ENCODE measurements around the gene TARDBP.
"Not testable (repeated sequence)": the region's sequence is repeated elsewhere in the genome, so short reads cannot be mapped to it uniquely, and the experiment has no call there.

TARDBP gene

DNA sequence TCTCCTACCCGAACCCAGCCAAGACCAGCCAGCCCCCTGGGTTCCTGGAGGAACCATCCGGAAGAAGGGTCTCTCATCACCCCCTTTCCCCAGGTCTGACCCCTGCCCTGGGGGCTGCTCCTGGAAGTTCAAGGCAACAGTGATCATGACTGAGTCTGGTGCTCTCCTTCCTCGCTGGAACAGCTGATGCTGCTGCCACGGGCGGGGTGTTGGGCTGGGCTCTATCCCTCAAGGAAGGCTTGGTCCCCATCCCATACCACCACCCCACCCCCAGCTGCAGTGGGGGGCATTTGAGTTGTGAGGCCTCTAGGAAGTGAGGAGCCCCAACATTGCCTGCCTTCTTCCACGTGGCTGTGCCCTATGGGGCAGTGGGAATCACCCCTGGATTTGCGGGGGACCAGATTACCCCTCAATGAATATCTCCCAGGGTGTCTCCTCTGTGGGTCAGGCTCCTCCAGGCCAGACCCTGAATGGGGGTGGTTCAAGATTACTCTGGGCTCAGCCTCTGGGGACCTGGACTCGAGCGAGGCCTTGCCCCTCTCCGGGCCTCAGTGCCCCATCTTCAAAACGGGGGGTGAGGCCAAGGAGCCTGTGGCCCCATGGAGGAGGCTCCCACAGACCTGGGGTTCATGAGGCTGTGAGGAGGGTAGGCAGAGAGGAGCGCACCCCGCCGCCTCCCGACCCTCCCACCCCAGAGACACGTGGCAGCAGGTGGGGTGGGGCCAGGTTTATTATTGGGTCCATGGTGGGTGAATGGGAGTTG, 31.8 kb downstream of the TARDBP start:
- DNase-seq = no peak

- DNase-seq = no peak
Measured at GRCh38 chr1:11044849-11045427, 32.5 kb downstream of the TARDBP start.

DNA sequence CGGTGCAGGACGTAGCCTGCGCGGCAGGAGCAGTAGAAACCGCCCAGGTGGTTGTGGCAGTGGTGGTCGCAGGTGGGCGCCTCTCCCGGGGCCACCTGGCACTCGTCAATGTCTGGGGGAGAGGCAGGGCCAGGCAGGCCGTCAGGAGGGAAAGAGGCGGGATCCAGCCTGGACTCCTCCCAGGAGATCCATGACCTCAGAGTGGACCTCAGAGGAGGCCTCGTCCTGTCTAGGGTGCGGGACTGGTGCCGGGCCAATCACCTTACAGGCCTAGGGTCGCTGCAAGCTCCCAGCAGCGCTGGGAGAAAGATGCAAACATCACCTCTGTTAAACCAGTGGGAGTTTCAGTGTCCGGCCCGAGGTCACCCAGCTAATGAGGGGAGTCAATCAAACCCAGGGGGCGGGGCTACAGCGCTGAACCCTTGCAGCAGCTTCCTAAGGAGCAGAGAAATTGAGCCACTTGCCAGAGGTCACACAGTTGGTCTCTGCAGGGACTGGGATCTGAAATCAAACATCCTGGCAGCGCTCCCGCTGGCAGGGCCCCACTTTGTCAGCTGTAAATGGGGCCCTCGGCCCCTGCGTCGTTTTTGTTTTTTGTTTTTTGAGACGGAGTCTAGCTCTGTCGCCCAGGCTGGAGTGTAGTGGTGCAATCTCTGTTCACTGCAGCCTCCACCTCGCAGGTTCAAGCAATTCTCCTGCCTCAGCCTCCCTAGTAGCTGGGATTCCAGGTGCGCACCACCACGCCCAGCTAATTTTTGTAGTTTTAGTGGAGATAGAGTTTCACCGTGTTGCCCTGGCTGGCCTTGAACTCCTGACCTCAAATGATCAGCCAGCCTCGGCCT, 33.2 kb downstream of the TARDBP start:
- DNase-seq = no peak

GRCh38 chr1:11046270-11046566, 33.8 kb downstream of the TARDBP start:
- no peak for DNase-seq

GRCh38 chr1:11046625-11047365, 34.3 kb downstream of the TARDBP start, which contains the start of gene MASP2:
Gene MASP2 (minus strand): TSS chr1:11047239. CDS start chr1:11047207, 32 bp downstream.
- DNase-seq = no peak

GRCh38 chr1:11051121-11051520, 38.7 kb downstream of the TARDBP start:
- DNase-seq = not testable (repeated sequence)

- no peak for DNase-seq
Measured at GRCh38 chr1:11051781-11052511, 39.5 kb downstream of the TARDBP start.

DNA sequence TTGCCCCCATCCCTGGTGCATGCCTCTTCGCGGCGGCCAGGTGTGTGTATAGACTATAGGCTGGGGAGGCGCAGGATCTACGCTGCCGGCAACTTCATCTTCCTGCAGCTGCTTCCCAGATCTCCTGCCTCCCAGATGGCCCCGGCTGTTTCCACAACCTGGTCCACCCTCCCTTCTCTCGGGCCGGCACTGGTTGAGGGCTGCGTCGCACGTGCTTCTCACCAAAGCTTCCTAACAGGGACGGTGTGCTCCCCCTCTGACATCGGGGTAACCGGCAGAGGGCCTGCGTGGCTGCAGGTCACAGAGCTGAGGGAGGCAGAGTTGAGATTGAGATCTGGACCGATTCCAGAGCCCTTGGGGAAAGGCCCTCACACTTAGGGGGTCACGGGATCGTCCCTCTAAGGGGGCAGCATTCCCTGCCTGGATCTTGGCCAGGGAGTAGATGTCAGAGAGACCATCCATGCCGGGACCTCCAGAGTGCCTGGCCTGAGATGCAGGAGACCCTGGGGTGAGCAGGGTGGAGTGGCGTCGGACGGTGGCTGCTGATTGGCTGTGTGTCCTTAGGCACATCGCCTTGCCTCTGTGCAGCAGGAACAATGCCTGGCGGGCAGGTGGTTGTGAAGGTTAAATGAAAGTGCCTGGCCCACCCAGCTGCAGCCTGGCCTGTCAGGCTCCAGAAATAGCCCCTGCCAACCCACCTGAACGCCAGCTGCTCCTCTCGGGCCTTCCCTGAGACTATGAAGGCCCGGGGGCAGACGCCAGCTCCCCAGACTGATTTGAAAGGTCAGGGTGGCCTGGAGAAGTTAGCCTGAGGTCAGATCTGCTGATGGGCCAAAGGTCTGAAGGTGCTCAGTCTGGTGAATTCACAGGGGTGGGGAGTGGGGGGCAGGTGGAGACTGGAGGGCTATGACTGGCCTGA, 40.6 kb downstream of the TARDBP start:
- no peak for DNase-seq

DNA sequence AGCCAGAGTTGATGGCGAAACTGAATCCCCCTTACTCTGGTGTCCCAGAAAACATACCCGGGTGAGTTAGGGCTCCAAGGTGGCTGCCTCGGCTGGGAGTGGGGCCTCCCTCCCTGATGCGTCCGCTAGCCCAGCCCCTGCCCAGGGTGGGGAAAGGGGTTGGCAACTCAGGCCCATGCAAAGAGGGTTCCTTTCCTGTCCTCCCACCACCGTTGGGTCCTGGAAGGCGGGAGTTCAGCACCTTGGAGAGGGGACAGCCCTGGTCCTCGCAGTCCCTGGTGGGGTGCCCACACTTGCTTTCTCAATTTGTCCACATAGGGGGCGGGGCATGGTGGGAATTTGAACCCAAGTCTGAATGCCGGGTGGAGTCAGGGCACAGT, 41.3 kb downstream of the TARDBP start:
- DNase-seq = peak; percentile 13

GRCh38 chr1:11054181-11054580, 41.7 kb downstream of the TARDBP start:
- DNase-seq = no peak

GRCh38 chr1:11054666-11055065, 42.2 kb downstream of the TARDBP start:
- no peak for DNase-seq

DNA sequence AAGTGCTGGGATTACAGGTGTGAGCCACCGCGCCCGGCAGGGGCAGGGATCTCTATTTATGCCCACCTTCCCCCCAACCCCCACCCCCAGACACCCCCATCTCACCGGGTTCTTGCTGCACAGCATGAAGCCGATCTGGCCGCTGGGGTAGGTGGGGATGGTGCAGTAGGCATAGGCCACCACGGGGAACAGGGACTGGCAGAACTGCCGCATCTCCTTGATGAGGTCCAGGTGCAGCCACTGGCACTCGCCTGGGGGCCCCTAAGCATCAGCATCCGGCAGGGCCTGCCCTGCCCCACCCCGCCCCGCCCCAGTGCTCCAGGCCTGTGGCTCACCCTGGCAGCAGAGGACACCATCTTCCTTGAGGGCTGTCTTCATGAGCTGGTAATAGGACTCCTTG, 43.2 kb downstream of the TARDBP start:
- DNase-seq = no peak

DNA sequence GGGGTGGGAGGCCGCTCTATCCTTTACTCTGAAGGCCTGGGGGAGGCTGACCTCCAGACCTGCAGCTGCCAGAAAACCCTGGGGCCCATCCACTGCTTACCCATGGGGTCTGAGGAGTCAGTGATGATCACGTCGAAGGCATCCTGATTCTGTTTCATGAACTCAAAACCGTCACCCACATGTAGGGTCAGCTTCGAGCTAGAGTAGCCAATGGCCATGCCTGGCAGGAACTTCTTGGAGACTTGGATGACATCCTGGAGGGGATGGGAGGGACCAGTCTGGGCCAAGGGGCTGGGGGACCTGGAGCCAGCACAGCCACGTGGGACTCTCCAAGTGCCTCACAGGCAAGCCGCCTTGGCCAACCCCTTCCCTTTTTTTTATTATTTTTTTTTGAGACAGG, 44.0 kb downstream of the TARDBP start:
- DNase-seq = no peak

- no peak for DNase-seq
Measured at GRCh38 chr1:11057477-11057876, 45.0 kb downstream of the TARDBP start.

DNA sequence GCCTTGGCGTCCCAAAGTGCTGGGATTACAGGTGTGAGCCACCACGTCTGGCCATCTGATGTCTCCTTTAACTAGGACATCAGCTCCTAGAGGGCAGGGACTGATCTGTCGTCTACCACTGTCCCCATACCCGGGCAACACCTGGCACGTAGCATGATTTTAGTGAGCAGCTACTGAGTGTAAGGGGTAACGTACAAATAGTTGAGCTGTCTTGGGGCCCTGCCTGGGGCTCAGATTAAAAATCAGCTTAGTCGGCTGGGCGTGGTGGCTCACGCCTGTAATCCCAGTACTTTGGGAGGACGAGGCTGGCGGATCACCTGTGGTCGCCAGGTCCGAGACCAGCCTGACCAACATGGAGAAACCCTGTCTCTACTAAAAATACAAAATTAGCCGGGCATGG, 45.6 kb downstream of the TARDBP start:
- DNase-seq = no peak

DNA sequence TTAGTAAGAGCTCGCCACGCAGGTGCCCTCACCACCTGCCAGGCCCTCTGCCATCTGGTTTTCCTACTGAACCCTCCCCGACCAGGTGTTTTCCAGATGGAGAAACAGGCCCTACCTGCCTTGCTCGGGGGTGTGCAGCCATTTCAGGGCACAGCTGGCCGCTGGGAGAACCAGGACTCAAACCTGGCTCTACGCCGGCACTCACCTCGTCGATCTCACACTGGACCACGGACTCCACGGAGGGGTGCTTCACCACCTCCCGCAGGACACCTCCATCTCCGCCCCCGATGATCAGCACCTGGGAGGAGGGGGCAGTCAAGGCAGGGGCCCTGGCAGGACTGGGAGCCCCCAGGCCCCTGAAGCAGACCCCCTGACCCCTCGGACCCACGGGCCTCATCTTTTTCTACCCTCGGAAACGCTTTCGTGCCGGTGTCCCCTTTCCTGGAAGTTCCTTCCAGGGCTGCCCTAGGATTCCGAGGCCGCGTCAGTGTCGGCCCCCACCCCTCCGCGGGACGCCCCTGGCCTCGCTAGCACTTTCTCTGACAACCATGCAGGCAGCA, 46.2 kb downstream of the TARDBP start:
- no peak for DNase-seq

DNA sequence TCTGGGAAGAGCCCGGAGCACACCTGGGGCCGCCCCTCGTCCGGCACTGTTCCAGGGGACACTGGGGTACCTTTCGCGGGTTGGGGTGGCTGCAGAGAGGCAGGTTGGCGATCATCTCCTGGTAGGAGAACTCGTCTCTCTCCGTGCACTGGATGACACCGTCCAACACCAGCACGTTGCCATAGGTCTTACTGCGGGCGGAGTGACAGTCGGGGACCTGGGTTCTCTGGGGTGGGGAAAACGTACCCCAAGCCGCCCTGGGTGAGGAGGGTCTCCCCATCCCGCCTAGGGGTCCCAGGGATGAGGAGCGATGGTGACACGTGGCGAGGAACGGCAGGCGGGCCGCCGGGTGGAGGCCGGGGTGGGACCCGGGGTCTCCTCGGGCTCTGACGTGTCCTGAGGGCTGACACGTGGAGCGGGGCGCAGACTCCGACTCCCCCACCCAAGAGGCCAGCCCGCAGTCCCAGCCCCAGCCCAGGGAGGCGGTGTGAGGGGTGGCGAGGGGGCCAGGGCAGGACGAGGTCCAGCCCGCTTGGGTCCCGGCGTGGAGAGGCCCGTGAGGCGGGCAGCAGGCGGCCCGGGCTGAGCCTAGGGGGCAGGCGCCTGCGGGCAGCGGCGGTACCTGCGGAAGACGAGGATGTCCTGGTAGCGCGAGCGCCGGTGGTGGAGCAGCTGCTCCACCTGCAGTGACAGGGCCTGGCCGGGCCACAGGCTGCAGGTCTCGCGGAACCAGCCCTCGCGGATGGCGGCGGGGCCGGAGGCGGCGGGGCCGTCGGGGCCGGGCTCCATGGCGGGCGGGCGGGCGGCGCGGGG, 46.9 kb downstream of the TARDBP start:
- DNase-seq = peak; percentile 32

- DNase-seq = peak; percentile 92
Measured at GRCh38 chr1:11059968-11060830, 47.7 kb downstream of the TARDBP start, which contains the start of gene SRM. Gene SRM (minus strand): TSS chr1:11060018. CDS start chr1:11059943, 75 bp downstream.
